HEK293 (cell line): ENCODE results near the gene EMCN.

Experiments used
- ZNF350 ChIP-seq: fragments of 450-650 bp; formaldehyde crosslinking; IDR thresholded peaks from 2 replicates; pipeline ENCODE4 v1.5.0; 2017; ENCODE audit warnings: missing biosample characterization, mild to moderate bottlenecking, missing genetic modification characterization
- TF ChIP-seq, protein P1 (sequence below): fragments of 450-650 bp; formaldehyde crosslinking; IDR thresholded peaks from 2 replicates; pipeline ENCODE4 v1.5.1; 2016; ENCODE audit warnings: missing biosample characterization, missing genetic modification characterization

DNA sequence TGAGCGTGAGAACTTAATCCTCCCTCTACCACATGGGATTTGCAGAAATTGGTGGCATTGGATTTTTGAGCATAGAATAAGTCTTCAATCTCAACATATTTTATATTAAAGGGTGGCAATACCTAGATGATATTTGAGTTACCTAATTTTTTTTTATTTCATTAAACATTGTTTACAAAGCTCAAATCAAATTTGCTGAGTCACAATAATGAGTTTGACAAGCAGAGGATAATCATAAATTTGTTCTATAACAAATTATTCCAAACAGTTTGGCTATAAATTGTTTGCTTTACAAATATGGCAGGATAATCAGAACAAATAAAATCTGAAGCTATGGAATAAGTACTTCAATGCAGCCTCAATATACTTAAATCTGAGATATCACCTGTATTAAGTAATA is 22.7 kb downstream of the EMCN start:
- TF ChIP-seq, protein P1, sequence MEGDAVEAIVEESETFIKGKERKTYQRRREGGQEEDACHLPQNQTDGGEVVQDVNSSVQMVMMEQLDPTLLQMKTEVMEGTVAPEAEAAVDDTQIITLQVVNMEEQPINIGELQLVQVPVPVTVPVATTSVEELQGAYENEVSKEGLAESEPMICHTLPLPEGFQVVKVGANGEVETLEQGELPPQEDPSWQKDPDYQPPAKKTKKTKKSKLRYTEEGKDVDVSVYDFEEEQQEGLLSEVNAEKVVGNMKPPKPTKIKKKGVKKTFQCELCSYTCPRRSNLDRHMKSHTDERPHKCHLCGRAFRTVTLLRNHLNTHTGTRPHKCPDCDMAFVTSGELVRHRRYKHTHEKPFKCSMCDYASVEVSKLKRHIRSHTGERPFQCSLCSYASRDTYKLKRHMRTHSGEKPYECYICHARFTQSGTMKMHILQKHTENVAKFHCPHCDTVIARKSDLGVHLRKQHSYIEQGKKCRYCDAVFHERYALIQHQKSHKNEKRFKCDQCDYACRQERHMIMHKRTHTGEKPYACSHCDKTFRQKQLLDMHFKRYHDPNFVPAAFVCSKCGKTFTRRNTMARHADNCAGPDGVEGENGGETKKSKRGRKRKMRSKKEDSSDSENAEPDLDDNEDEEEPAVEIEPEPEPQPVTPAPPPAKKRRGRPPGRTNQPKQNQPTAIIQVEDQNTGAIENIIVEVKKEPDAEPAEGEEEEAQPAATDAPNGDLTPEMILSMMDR (tag by site-specific recombination), result no peak
- TF ChIP-seq ZNF350, result no peak
